ENCODE results near the gene OPALIN.

OPALIN gene

GRCh38 chr10:96387161-96387560 is 28.4 kb upstream of the OPALIN start:
- in situ Hi-C loops (cut with MboI; ENCODE audit: low sequenced_read_pairs, unreplicated experiment), result loop anchor here (25.0 kb wide), 1 partner anchor 225 kb away; no protein-coding TSS in a partner anchor
- TF ChIP-seq CTCF (IDR thresholded peaks at IDR 0.05; ENCODE audit: borderline replicate concordance, control extremely low read depth, extremely low read depth, insufficient read depth, missing control alignments), result no peak
- DNase-seq (ENCODE audit: low spot score), result no peak

GRCh38 chr10:96384506-96384905 is 25.7 kb upstream of the OPALIN start:
- DNase-seq (ENCODE audit: low spot score), result no peak
- TF ChIP-seq CTCF (IDR thresholded peaks at IDR 0.05; ENCODE audit: borderline replicate concordance, control extremely low read depth, extremely low read depth, insufficient read depth, missing control alignments), result no peak
- in situ Hi-C loops (cut with MboI; ENCODE audit: low sequenced_read_pairs, unreplicated experiment), result loop anchor here (25.0 kb wide), 1 partner anchor 228 kb away; no protein-coding TSS in a partner anchor

GRCh38 chr10:96380821-96381220 is 22.0 kb upstream of the OPALIN start:
- in situ Hi-C loops (cut with MboI; ENCODE audit: low sequenced_read_pairs, unreplicated experiment), result loop anchor here (25.0 kb wide), 1 partner anchor 231 kb away; no protein-coding TSS in a partner anchor
- no peak for DNase-seq (ENCODE audit: low spot score)
- TF ChIP-seq CTCF (IDR thresholded peaks at IDR 0.05; ENCODE audit: borderline replicate concordance, control extremely low read depth, extremely low read depth, insufficient read depth, missing control alignments), result no peak

GRCh38 chr10:96379758-96380157 is 21.0 kb upstream of the OPALIN start:
- in situ Hi-C loops (cut with MboI; ENCODE audit: low sequenced_read_pairs, unreplicated experiment), result loop anchor here (25.0 kb wide), 1 partner anchor 233 kb away; no protein-coding TSS in a partner anchor
- no peak for TF ChIP-seq CTCF (IDR thresholded peaks at IDR 0.05; ENCODE audit: borderline replicate concordance, control extremely low read depth, extremely low read depth, insufficient read depth, missing control alignments)
- DNase-seq (ENCODE audit: low spot score), result no peak

GRCh38 chr10:96378741-96379140 is 19.9 kb upstream of the OPALIN start:
- in situ Hi-C loops (cut with MboI; ENCODE audit: low sequenced_read_pairs, unreplicated experiment), result loop anchor here (25.0 kb wide), 1 partner anchor 234 kb away; no protein-coding TSS in a partner anchor
- no peak for TF ChIP-seq CTCF (IDR thresholded peaks at IDR 0.05; ENCODE audit: borderline replicate concordance, control extremely low read depth, extremely low read depth, insufficient read depth, missing control alignments)
- DNase-seq (ENCODE audit: low spot score), result no peak

- in situ Hi-C loops (cut with MboI; ENCODE audit: low sequenced_read_pairs, unreplicated experiment), result loop anchor here (25.0 kb wide), 1 partner anchor 234 kb away; no protein-coding TSS in a partner anchor
- DNase-seq (ENCODE audit: low spot score), result no peak
- TF ChIP-seq CTCF (IDR thresholded peaks at IDR 0.05; ENCODE audit: borderline replicate concordance, control extremely low read depth, extremely low read depth, insufficient read depth, missing control alignments), result no peak
These were observed 19.1 kb upstream of the OPALIN start for GRCh38 chr10:96377816-96378294.

Measured in GM13976 (cell line).